B cell (primary cell): ENCODE results near the gene SDK1.

Experiments
- CTCF ChIP-seq: fragments of 200-600 bp; IDR thresholded peaks from one replicate; pipeline ENCODE4 v1.8.0; 2022; ENCODE audit warnings: antibody characterized with exemption, mild to moderate bottlenecking
- EZH2 ChIP-seq: IDR thresholded peaks from 2 replicates; pipeline ENCODE4 v1.6.1; 2012; ENCODE audit warnings: borderline replicate concordance, low read depth, mild to moderate bottlenecking, moderate library complexity, low read length; ENCODE audit not compliant: insufficient read depth, poor library complexity, severe bottlenecking

GRCh38 chr7:4024806-4025205, 723.8 kb downstream of the SDK1 start:
- TF ChIP-seq CTCF (no peak), EZH2 (no peak)
